H1 (cell line): ENCODE results near the gene BNC2. TPM values are rescaled to one million over a fixed set of nuclear protein-coding genes. Genes with fewer than 3 reads are reported as not detected.

Experiments
- CTCF ChIA-PET: fragments of 300-600 bp; sonication (Branson Sonifier 250); formaldehyde crosslinking; loops from one replicate; lab custom pipeline; 2021; ENCODE audit not compliant: partially characterized antibody; lab: Charles Lee
- POLR2A ChIA-PET: fragments of 300-600 bp; sonication (Branson Sonifier 250); formaldehyde crosslinking; loops from one replicate; lab custom pipeline; 2021; ENCODE audit warnings: inconsistent platforms; ENCODE audit not compliant: partially characterized antibody; lab: Charles Lee
- DNase-seq, 2 experiments: peaks; one replicate each; pipeline versions ENCODE4 v3.0.0 to v3.0.0-alpha.2; 2010 to 2022; ENCODE audit warnings: low spot score in 2 of 2, low read depth in 1 of 2, mixed read lengths in 1 of 2
- FAIRE-seq: peaks from 2 replicates; lab custom pipeline; 2011; peaks lifted over from hg19 to GRCh38; lab: Jason Lieb, UNC
- H2AFZ ChIP-seq: 2 replicates; pipeline ENCODE4 v1.8.1; 2012; ENCODE audit warnings: low read length, inconsistent platforms
- H2AK5ac ChIP-seq: 2 replicates; pipeline ENCODE4 v1.6.1; 2013; ENCODE audit warnings: low read depth, low read length
- H2BK120ac ChIP-seq: replicated peaks from 2 replicates; pipeline ENCODE3; 2013; ENCODE audit warnings: low read depth, low read length, inconsistent platforms
- H2BK12ac ChIP-seq: 2 replicates; pipeline ENCODE4 v1.6.1; 2013; ENCODE audit warnings: low read depth, low read length
- H2BK15ac ChIP-seq: 2 replicates; pipeline ENCODE4 v1.6.1; 2013; ENCODE audit warnings: low read length
- H2BK20ac ChIP-seq: 2 replicates; pipeline ENCODE4 v1.6.1; 2013; ENCODE audit warnings: low read length
- H2BK5ac ChIP-seq: 2 replicates; pipeline ENCODE4 v1.6.1; 2013; ENCODE audit warnings: low read depth, low read length
- H3K14ac ChIP-seq: 2 replicates; pipeline ENCODE4 v1.6.1; 2013; ENCODE audit warnings: inconsistent platforms; ENCODE audit not compliant: insufficient read length
- H3K18ac ChIP-seq: 2 replicates; pipeline ENCODE4 v1.6.1; 2013; ENCODE audit warnings: low read length; ENCODE audit errors: extremely low read depth
- H3K23ac ChIP-seq: 2 replicates; pipeline ENCODE4 v1.6.1; 2013; ENCODE audit warnings: inconsistent platforms; ENCODE audit not compliant: insufficient read length
- H3K23me2 ChIP-seq: 2 replicates; pipeline ENCODE4 v1.6.1; 2013; ENCODE audit warnings: low read depth, low read length
- H3K27ac ChIP-seq: 2 replicates; pipeline ENCODE4 v1.6.1; 2011; ENCODE audit warnings: low read depth, low read length, inconsistent platforms
- H3K27me3 ChIP-seq, 4 experiments: replicated peaks in 1 of 4; 1 replicate in 1 of 4; 2 replicates in 3 of 4; pipeline versions ENCODE4 v1.6.1 to v1.8.1; 2011 to 2013; ENCODE audit warnings: low read length in 3 of 4, mild to moderate bottlenecking in 3 of 4, inconsistent platforms in 2 of 4, mixed read lengths in 2 of 4, moderate library complexity in 1 of 4; ENCODE audit not compliant: control insufficient read depth in 3 of 4, insufficient read depth in 3 of 4; ENCODE audit errors: extremely low read depth in 1 of 4
- H3K36me3 ChIP-seq, 4 experiments: 2 replicates each; pipeline versions ENCODE4 v1.6.1 to v1.8.1; 2011 to 2013; ENCODE audit warnings: mild to moderate bottlenecking in 4 of 4, low read length in 3 of 4, moderate library complexity in 2 of 4, control low read depth in 1 of 4, inconsistent platforms in 1 of 4; ENCODE audit not compliant: insufficient read depth in 4 of 4, control insufficient read depth in 2 of 4
- H3K4ac ChIP-seq: replicated peaks from 2 replicates; pipeline ENCODE3; 2013; ENCODE audit warnings: low read length, low read depth, mixed read lengths, inconsistent platforms; ENCODE audit not compliant: insufficient read length
- H3K4me1 ChIP-seq, 4 experiments: replicated peaks in 1 of 4; 1 replicate in 1 of 4; 2 replicates in 3 of 4; pipeline versions ENCODE4 v1.6.1 to v1.8.1; 2011 to 2013; ENCODE audit warnings: low read length in 3 of 4, inconsistent platforms in 2 of 4, mixed read lengths in 1 of 4; ENCODE audit not compliant: insufficient read depth in 4 of 4, control insufficient read depth in 3 of 4
- H3K4me2 ChIP-seq, 2 experiments: 2 replicates each; pipeline versions ENCODE4 v1.6.1 to v1.8.1; 2011 to 2013; ENCODE audit warnings: low read depth in 2 of 2, low read length in 2 of 2, control low read depth in 1 of 2, inconsistent platforms in 1 of 2, mild to moderate bottlenecking in 1 of 2; ENCODE audit not compliant: insufficient read depth in 1 of 2
- H3K4me3 ChIP-seq, 4 experiments: fragments of 200-600, 300-600 bp in 1 of 4; sonication (generic), shearing (Covaris generic), sonication (Bioruptor Twin) in 1 of 4; 2 replicates each; pipeline versions ENCODE4 v1.5.1 to v1.8.1; 2011 to 2016; ENCODE audit warnings: low read length in 4 of 4, low read depth in 3 of 4, control low read depth in 2 of 4, inconsistent platforms in 2 of 4, mild to moderate bottlenecking in 2 of 4, mixed read lengths in 1 of 4, moderate library complexity in 1 of 4; ENCODE audit not compliant: insufficient read depth in 2 of 4; ENCODE audit errors: extremely low read depth in 1 of 4
- H3K56ac ChIP-seq: replicated peaks from 2 replicates; pipeline ENCODE3; 2013; ENCODE audit warnings: low read depth, mild to moderate bottlenecking, mixed read lengths, low read length, inconsistent platforms; ENCODE audit not compliant: insufficient read length
- H3K79me1 ChIP-seq: 2 replicates; pipeline ENCODE4 v1.6.1; 2013; ENCODE audit warnings: low read depth, low read length, control low read depth
- H3K79me2 ChIP-seq, 2 experiments: 2 replicates each; pipeline versions ENCODE4 v1.6.1 to v1.8.1; 2012 to 2013; ENCODE audit warnings: low read length in 2 of 2, mild to moderate bottlenecking in 2 of 2, inconsistent platforms in 1 of 2; ENCODE audit not compliant: insufficient read depth in 2 of 2, control insufficient read depth in 1 of 2
- H3K9ac ChIP-seq, 4 experiments: replicated peaks in 1 of 4; 1 replicate in 1 of 4; 2 replicates in 3 of 4; pipeline versions ENCODE4 v1.6.1 to v1.8.1; 2011 to 2013; ENCODE audit warnings: low read depth in 3 of 4, low read length in 3 of 4, control low read depth in 2 of 4, mild to moderate bottlenecking in 2 of 4, moderate library complexity in 2 of 4, inconsistent platforms in 1 of 4; ENCODE audit errors: extremely low read depth in 1 of 4
- H3K9me3 ChIP-seq, 2 experiments: 2 replicates each; pipeline versions ENCODE4 v1.6.1 to v1.8.1; 2012 to 2013; ENCODE audit warnings: mild to moderate bottlenecking in 2 of 2, moderate library complexity in 2 of 2, control low read depth in 1 of 2, inconsistent platforms in 1 of 2, low read depth in 1 of 2, low read length in 1 of 2, mixed read lengths in 1 of 2; ENCODE audit not compliant: insufficient read depth in 2 of 2
- H4K20me1 ChIP-seq, 2 experiments: replicated peaks in 1 of 2; 2 replicates each; pipeline versions ENCODE3 to v1.8.1; 2011 to 2013; ENCODE audit warnings: inconsistent platforms in 2 of 2, low read length in 2 of 2, mild to moderate bottlenecking in 1 of 2; ENCODE audit not compliant: insufficient read depth in 2 of 2, control insufficient read depth in 1 of 2
- H4K5ac ChIP-seq: 2 replicates; pipeline ENCODE4 v1.6.1; 2013; ENCODE audit warnings: low read length, low read depth, mixed read lengths, inconsistent platforms; ENCODE audit not compliant: insufficient read length
- H4K8ac ChIP-seq: 2 replicates; pipeline ENCODE4 v1.8.0; 2013; ENCODE audit warnings: mild to moderate bottlenecking, moderate library complexity, low read length, inconsistent platforms; ENCODE audit not compliant: insufficient read depth; ENCODE audit errors: extremely low read depth
- H4K91ac ChIP-seq: replicated peaks from 2 replicates; pipeline ENCODE3; 2013; ENCODE audit warnings: low read length, mixed read lengths, inconsistent platforms; ENCODE audit not compliant: insufficient read length
- CBX5 ChIP-seq: fragments of 300-800, 300-1000 bp; sonication (generic); IDR thresholded peaks from 2 replicates; pipeline ENCODE4 v1.7.1; 2016; ENCODE audit warnings: antibody characterized with exemption, low read length, low read depth
- CBX8 ChIP-seq: fragments of 300-800, 300-1000 bp; sonication (generic); IDR thresholded peaks from 2 replicates; pipeline ENCODE4 v1.7.1; 2016; ENCODE audit warnings: low read depth, low read length, borderline replicate concordance
- MAFK ChIP-seq: IDR thresholded peaks from 2 replicates; pipeline ENCODE4 v1.6.1; 2012; ENCODE audit warnings: low read depth, mild to moderate bottlenecking, improper control_type of control experiment, low read length
- NANOG ChIP-seq: IDR thresholded peaks from 2 replicates; pipeline ENCODE4 v1.6.1; 2011; ENCODE audit warnings: low read length, low read depth, mild to moderate bottlenecking, inconsistent platforms; ENCODE audit not compliant: insufficient read depth, poor library complexity, severe bottlenecking
- NRF1 ChIP-seq: IDR thresholded peaks from 2 replicates; pipeline ENCODE4 v1.6.1; 2011; ENCODE audit warnings: mild to moderate bottlenecking, low read depth, low read length, improper control_type of control experiment
- SIN3A ChIP-seq, 2 experiments: IDR thresholded peaks in 1 of 2; conservative IDR thresholded peaks in 1 of 2; 2 replicates each; pipeline ENCODE4 v1.6.1; 2011 to 2012; ENCODE audit warnings: low read length in 2 of 2, improper control_type of control experiment in 1 of 2, low read depth in 1 of 2, mild to moderate bottlenecking in 1 of 2
- SIRT6 ChIP-seq: IDR thresholded peaks from one replicate; pipeline ENCODE4 v1.7.1; 2012; ENCODE audit warnings: low read length, inconsistent platforms
- polyA plus RNA-seq, 7 experiments: library from polyadenylated mRNA; depleted of rRNA in 3 of 7; stranded (reverse) in 5 of 7; unstranded in 2 of 7; fragments of >200 nt in 5 of 7; fragments of 200-250 nt in 2 of 7; gene quantifications; 1 replicate in 5 of 7; 2 replicates in 1 of 7; 4 replicates in 1 of 7; pipeline versions ENCODE4 v1.2.1 to v1.2.3, GENCODE V29; 2011 to 2013; ENCODE audit warnings: missing spikeins in 2 of 7, mixed read lengths in 2 of 7
- total RNA-seq: library from RNA; stranded (reverse); fragmentation: NEBNext Ultra II Directional; extraction: Animal tissue kit (Norgen Biotek cat#: 25700); gene quantifications from 2 replicates; pipeline ENCODE4 v1.2.1, GENCODE V29; 2021
- TF ChIP-seq, protein P1 (sequence below): IDR thresholded peaks from 2 replicates; pipeline ENCODE4 v1.6.1; 2012; ENCODE audit warnings: inconsistent platforms

BNC2 gene
- total and polyA plus RNA-seq, 2 of the 8 experiments (the other 6 are each of a cell fraction or from before 2014, with no cell fraction given) = 16.0 to 26.8 TPM

GRCh38 chr9:16619402-16619801, 251.1 kb downstream of the BNC2 start:
- no peak overlapping the region for H2AFZ ChIP-seq
- H3K14ac ChIP-seq = no peak overlapping the region
- no peaks in the 10 kb centered on the region for H3K27me3 ChIP-seq
- TF ChIP-seq MAFK = no peak
- TF ChIP-seq NANOG = no peak
- TF ChIP-seq CBX5 = no peak
- TF ChIP-seq, protein P1, sequence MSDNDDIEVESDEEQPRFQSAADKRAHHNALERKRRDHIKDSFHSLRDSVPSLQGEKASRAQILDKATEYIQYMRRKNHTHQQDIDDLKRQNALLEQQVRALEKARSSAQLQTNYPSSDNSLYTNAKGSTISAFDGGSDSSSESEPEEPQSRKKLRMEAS = no peak
- TF ChIP-seq NRF1 = no peak
- TF ChIP-seq SIRT6 = no peak
- TF ChIP-seq CBX8 = no peak
- TF ChIP-seq SIN3A (conservative IDR thresholded peaks at IDR 0.05 in 1 of 2, IDR thresholded peaks at IDR 0.05 in 1 of 2; ENCODE audit: low read depth in 1 of 2, low read length in 2 of 2) = no peak
- TF ChIP-seq, all 59 proteins: peak for 0
- no peak overlapping the region for H3K18ac ChIP-seq
- no peak overlapping the region for H3K4ac ChIP-seq
- H4K5ac ChIP-seq = no peak overlapping the region
- H3K79me1 ChIP-seq = no peaks in the 10 kb centered on the region; the same call in 1 of the 2 replicates
- peaks cover 0 to 11% (median 8%) of the 10 kb centered on the region in 4 experiments; a peak in 4 of 7 replicates for H3K4me1 ChIP-seq
- no peak overlapping the region for H2BK20ac ChIP-seq
- no peak for DNase-seq
- no peaks in the 10 kb centered on the region for H3K9me3 ChIP-seq
- no peak overlapping the region for H2BK15ac ChIP-seq
- no peaks in the 10 kb centered on the region for H3K23me2 ChIP-seq
- peaks cover 3 to 9% of the 10 kb centered on the region in 2 experiments; a peak in 1 of 4 replicates for H3K79me2 ChIP-seq
- H3K23ac ChIP-seq = no peak overlapping the region
- ChIA-PET POLR2A (interaction anchor here (0.6 kb wide), 1 partner anchor 142 kb away, joined by 5 read pairs; no protein-coding TSS in a partner anchor), CTCF (interaction anchor here (1.5 to 1.7 kb wide), 3 partner anchors 9 to 43 kb away, joined by 3 to 6 read pairs (median 5); no protein-coding TSS in a partner anchor)
- H3K27ac ChIP-seq = no peak overlapping the region
- H4K8ac ChIP-seq = no peak overlapping the region
- no peak overlapping the region for H3K4me3 ChIP-seq
- no peak overlapping the region for H4K91ac ChIP-seq
- no peak overlapping the region for H2BK12ac ChIP-seq
- no peak overlapping the region for H3K9ac ChIP-seq
- no peak for FAIRE-seq
- no peak overlapping the region for H2AK5ac ChIP-seq
- no peak overlapping the region for H2BK120ac ChIP-seq
- no peaks in the 10 kb centered on the region for H3K36me3 ChIP-seq
- no peak overlapping the region for H3K56ac ChIP-seq
- no peak overlapping the region for H2BK5ac ChIP-seq
- no peak overlapping the region for H3K4me2 ChIP-seq
- H4K20me1 ChIP-seq = no peaks in the 10 kb centered on the region
